HFF-Myc (cell line): ENCODE data around the gene ELOVL6.

Experiments used
- DNase-seq: peaks from one replicate; pipeline ENCODE4 v3.0.0-alpha.2; 2011; ENCODE audit warnings: low read depth; ENCODE audit errors: extremely low read depth
- H3K4me3 ChIP-seq: replicated peaks from 2 replicates; pipeline ENCODE4 v1.5.1; 2011; ENCODE audit warnings: low read depth, mild to moderate bottlenecking, control low read depth, low read length
- CTCF ChIP-seq: IDR thresholded peaks from 2 replicates; pipeline ENCODE4 v1.5.1; 2012; ENCODE audit warnings: mild to moderate bottlenecking, low read depth, low read length, control low read depth; ENCODE audit errors: missing control alignments

The ELOVL6 gene

GRCh38 chr4:110172972-110173371, 25.4 kb downstream of the ELOVL6 start:
- DNase-seq = no peak
- no peak for TF ChIP-seq CTCF
- no peak overlapping the region for H3K4me3 ChIP-seq

GRCh38 chr4:110171971-110172370, 26.4 kb downstream of the ELOVL6 start:
- no peak for DNase-seq
- H3K4me3 ChIP-seq = no peak overlapping the region
- no peak for TF ChIP-seq CTCF

GRCh38 chr4:110170861-110171260, 27.6 kb downstream of the ELOVL6 start:
- DNase-seq = no peak

GRCh38 chr4:110165382-110166286, 32.8 kb downstream of the ELOVL6 start:
- no peak overlapping the region for H3K4me3 ChIP-seq
- TF ChIP-seq CTCF = no peak
- peak; percentile 56 for DNase-seq

More at GRCh38 chr4:110170861-110171260, 27.6 kb downstream of the ELOVL6 start:
- H3K4me3 ChIP-seq = no peak overlapping the region
- no peak for TF ChIP-seq CTCF

GRCh38 chr4:110164856-110165255, 33.6 kb downstream of the ELOVL6 start:
- DNase-seq = no peak
- H3K4me3 ChIP-seq = no peak overlapping the region
- TF ChIP-seq CTCF = no peak

GRCh38 chr4:110164251-110164650, 34.2 kb downstream of the ELOVL6 start:
- TF ChIP-seq CTCF = no peak
- H3K4me3 ChIP-seq = no peak overlapping the region
- DNase-seq = no peak
